Activated CD4-positive, alpha-beta T cell treated with anti-CD3 and anti-CD28 coated beads, Interleukin-10, Interleukin-2, amounts not matched to agents 100 ng/mL and 50 ng/mL, durations not matched to agents 16 hours and 8 hours (primary cell): Measurements from ENCODE around the gene TAB3.
A peak's percentile ranks its signal among the peaks of the same experiment; 100 is the strongest.
"Not testable (repeated sequence)": the region's sequence is repeated elsewhere in the genome, so short reads cannot be mapped to it uniquely, and the experiment has no call there.

Experiments used
- DNase-seq: peaks from one replicate; pipeline ENCODE4 v3.0.0-alpha.2; 2020

Gene TAB3

GRCh38 chrX:30814978-30815377, 74.1 kb downstream of the TAB3 start:
- no peak for DNase-seq

- no peak for DNase-seq
Measured at GRCh38 chrX:30812326-30812725, 76.7 kb downstream of the TAB3 start.

- no peak for DNase-seq
Measured at GRCh38 chrX:30806187-30806728, 82.8 kb downstream of the TAB3 start.

GRCh38 chrX:30804462-30804861, 84.6 kb downstream of the TAB3 start:
- no peak for DNase-seq

GRCh38 chrX:30800901-30801300, 88.2 kb downstream of the TAB3 start:
- no peak for DNase-seq

GRCh38 chrX:30799327-30799726, 89.7 kb downstream of the TAB3 start:
- no peak for DNase-seq

- no peak for DNase-seq
Measured at GRCh38 chrX:30798810-30799209, 90.2 kb downstream of the TAB3 start.

- not testable (repeated sequence) for DNase-seq
Measured at GRCh38 chrX:30797301-30797700, 91.8 kb downstream of the TAB3 start.

GRCh38 chrX:30795981-30796958, 92.8 kb downstream of the TAB3 start:
- DNase-seq = no peak

GRCh38 chrX:30794497-30794896, 94.6 kb downstream of the TAB3 start:
- DNase-seq = no peak

- no peak for DNase-seq
Measured at GRCh38 chrX:30793767-30794103, 95.3 kb downstream of the TAB3 start.

- DNase-seq = no peak
Measured at GRCh38 chrX:30793075-30793766, 95.8 kb downstream of the TAB3 start.

- no peak for DNase-seq
Measured at GRCh38 chrX:30791296-30792278, 97.5 kb downstream of the TAB3 start.

- DNase-seq = no peak
Measured at GRCh38 chrX:30787012-30787411, 102.0 kb downstream of the TAB3 start.

- DNase-seq = no peak
Measured at GRCh38 chrX:30786374-30786773, 102.7 kb downstream of the TAB3 start.

- DNase-seq = peak; percentile 59
Measured at GRCh38 chrX:30781711-30782444, 107.2 kb downstream of the TAB3 start.

GRCh38 chrX:30779453-30780030, 109.5 kb downstream of the TAB3 start:
- DNase-seq = no peak

GRCh38 chrX:30777575-30777974, 111.5 kb downstream of the TAB3 start:
- no peak for DNase-seq
